CD4-positive, alpha-beta T cell treated with Interleukin-6 at 100 ng/mL for 8 hours (primary cell): ENCODE results near the gene SH3TC1.

Source experiments
- DNase-seq: peaks from one replicate; pipeline ENCODE4 v3.0.0-alpha.2; 2020; ENCODE audit warnings: mixed read lengths, low spot score

The SH3TC1 gene

DNA sequence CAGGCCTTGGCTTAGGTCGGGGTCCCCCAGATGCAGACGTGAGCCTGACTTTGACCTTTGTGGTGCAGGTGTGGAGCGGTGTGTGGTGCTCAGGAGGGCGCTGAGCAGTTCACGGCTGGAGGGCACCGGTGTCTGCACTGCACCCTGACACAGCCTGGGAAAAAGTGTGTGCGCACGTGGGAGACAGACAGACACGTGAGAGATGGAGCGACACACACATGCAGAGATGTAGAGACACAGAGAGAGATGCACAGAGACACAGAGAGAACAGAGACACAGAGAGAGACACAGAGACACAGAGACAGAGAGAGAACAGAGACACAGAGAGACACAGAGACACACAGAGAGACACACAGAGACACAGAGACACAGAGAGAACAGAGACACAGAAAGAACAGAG lies 64.3 kb downstream of the SH3TC1 start:
- no peak for DNase-seq

DNA sequence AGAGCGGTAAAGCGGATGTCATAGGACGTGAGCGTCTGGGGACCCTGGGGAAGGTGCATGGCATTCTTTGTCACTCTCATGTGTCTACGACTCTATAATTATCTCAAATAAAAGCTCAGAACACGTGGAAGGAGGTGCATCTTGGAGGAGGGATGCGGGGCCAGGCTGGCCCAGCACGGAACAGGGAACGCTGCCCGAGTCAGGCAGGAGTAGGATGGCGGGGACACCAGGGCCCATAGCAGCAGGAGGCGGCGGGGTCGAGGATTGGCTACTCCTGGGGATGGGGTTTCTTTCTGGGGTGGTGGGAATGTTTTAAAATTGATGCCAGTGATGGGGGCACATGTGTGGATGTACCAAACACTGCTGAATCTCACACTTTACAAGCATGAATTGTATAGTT lies 65.0 kb downstream of the SH3TC1 start:
- no peak for DNase-seq

GRCh38 chr4:8265171-8265929 lies 66.3 kb downstream of the SH3TC1 start:
- DNase-seq: no peak

GRCh38 chr4:8266088-8266487 lies 67.0 kb downstream of the SH3TC1 start:
- DNase-seq: no peak

GRCh38 chr4:8266508-8266907 lies 67.4 kb downstream of the SH3TC1 start:
- DNase-seq: no peak

- DNase-seq: no peak
Observed at GRCh38 chr4:8267077-8267476, 68.0 kb downstream of the SH3TC1 start.

GRCh38 chr4:8268211-8268610 lies 69.1 kb downstream of the SH3TC1 start:
- no peak for DNase-seq

DNA sequence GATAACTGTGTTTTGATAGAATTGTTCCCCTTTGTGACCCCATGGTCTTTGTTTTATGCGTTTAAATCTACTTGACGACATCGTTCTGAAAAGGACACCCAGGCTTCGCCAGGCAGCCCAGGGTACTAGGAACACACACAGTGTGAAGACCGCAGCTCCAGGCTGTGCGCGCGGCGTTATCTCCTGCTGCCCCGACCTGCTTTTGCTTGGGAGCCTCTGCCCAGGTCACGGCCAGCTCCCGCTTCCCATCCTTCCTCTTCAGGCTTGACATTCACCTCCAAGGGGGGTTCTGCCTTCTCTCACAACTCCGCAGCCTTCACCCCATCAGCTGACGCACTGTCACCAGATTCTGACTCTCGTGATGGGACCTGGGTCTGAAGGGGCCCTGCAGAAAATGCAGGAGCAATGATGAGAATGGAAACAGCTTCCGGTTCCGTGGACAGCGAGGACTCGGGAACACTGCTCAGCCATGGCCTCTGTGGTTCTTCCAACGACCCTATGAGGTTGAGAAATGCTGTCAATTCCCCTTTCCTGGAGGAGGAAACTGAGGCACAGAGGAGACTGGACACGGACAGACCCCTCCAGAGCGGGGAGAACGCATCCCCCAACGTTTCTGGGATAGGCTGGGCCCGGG lies 69.9 kb downstream of the SH3TC1 start:
- DNase-seq: no peak

- DNase-seq: no peak
Observed at GRCh38 chr4:8269535-8270417, 70.7 kb downstream of the SH3TC1 start, which contains the start of gene HTRA3. Gene HTRA3 (plus strand): TSS chr4:8269754. CDS start chr4:8269969, 215 bp downstream.

DNA sequence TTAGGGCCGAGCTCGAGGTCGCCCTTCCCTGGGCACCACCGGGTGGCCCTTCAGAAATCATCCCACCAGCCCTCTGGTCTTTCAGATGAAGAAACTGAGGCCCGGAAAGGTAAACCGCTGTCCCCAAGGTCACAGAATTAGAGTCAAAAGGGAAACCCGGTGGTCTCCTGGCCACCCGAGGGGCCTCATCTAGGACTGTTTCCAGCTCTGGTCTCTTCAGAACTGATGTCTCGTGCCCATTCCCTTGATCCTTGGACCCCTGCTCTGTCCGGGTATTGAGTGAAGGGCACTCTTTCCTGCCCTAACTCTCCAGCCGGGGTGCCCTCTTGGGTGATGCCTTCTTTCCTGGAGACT lies 71.3 kb downstream of the SH3TC1 start:
- DNase-seq: no peak

DNA sequence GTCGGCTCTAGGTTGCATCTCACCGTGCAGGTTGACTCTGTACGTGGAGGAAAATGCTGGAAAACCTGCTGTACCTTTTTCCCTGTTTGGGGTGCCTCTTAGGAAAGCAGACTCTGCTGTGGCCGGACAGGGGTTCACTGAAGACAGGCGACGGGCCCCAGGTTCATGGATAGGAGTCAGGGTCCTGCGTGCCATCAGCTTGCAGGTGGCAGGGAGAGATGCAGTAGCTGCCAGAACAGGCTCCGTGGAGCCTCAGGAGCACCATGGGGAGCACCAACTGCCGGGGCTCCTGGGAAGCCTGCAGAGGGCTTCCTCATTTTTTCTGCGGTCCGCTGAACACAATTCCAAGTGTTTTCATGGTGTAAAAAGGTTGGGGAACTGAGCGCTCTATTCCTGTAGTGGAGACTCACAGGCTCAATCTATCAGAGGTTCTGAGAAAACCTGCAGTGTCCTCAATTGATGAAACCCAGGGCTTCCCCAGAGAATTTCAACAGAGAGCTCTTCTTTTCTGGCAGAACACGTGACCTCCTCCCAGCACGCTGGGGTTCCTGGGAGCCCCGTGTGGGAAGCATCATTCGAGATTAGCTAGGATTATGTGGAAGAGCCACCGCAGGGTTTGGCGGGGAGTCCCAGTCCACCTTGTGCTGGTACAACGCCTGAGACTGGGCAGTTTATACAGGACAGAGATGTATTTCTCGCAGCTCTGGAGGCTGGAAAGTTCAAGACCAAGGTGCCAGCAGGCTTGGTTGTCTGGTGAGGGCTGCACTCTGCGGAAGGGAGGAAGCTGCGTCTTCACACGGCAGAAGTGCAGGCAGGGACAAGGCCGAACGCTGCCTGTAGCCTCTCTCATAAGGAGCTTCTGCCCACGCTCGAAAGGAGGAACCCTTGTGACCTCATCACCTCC lies 72.1 kb downstream of the SH3TC1 start:
- DNase-seq: no peak

- DNase-seq: no peak
Observed at GRCh38 chr4:8271821-8272220, 72.7 kb downstream of the SH3TC1 start.

DNA sequence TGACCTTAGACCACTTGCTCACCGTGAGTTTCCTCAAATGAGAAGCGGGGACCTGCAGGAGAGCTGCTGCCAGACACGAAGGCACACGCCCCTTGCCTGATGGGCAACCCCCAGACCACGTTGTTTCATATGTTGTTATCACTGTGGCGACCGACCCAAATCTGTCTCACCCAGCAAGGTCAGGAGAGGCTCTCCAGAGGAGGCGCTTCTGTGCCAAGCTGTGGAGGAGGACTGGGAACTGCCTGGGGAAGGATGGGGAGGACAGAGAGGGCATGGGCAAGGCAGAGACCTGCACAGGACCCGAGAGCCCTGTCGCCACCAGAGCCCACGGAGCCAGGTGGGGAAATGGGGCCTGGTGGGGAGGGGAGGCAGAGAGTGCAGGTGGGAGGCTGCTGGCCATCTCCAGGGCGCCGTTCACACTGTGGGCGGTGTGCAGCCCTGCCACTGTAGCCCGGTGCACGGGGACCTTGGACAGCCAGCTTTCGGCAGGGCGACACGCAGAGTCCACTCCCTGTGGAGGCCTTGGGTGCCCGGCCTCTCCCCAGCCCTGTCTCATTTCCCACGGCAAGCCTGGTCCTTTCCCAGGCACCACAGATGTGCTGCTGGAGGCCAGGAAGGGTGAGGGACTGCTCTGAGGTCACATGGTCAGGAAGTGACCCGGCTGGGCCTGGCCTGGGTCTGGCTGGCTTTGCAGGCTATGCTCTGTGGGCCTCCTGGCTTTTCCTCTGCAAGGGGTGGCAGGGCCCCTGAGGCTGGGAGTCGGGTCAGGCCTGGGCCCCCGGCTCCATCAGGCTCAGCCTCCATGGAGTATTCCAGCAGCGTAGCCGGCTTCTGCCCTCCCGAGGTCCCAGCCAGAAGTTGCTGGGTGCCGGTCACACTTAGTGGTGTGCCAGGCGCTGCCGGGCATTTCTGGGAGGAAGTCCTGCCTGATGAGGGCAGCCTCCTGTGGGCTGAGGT lies 73.7 kb downstream of the SH3TC1 start:
- DNase-seq: no peak

GRCh38 chr4:8273450-8273849 lies 74.4 kb downstream of the SH3TC1 start:
- no peak for DNase-seq

DNA sequence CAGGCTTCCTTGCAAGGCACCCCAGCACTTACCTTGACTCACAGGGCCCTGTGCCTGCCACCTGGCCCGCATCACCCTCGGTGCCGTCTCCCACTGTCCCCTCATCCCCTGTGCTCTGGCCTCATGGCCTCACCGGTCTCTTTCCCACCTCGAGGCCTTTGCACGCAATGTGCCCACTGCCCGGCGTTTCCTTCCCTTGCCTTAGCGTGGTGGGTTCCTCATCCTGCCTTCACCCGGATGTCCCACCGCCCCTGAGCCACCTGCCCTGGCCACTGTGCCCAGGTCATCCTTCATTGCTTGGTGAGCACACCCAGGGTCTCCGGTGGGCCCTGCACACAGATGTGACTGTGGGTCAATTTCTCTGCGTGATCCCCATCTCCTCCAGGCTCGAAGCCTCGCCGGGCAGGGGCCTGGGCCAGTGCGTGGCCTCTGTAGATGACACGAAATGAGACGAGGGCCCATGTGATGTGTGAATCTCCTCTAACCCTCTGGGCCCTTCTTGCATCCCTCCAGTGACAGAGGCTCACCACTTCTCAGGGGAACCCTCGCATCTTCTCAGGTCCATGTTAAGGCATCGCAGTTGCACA lies 75.1 kb downstream of the SH3TC1 start:
- DNase-seq: no peak

- DNase-seq: no peak
Observed at GRCh38 chr4:8274765-8275547, 75.9 kb downstream of the SH3TC1 start.

DNA sequence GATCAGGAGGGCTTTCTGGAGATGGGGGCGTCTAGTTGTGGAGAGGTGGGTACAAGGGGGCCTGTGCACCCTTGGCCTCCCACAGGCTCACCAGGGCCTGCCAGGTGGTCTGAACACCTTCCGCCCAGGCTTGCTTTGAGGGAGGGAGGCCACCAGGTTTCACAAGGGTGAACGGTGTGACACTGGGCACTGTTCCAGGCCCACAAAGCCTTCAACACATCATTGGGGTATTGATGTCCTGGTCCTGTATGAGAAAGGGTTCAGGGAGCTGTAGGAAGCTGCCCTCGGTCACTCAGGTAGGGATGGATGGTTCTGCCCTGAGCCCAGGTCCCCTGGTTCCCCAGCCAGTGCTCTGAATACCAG lies 76.4 kb downstream of the SH3TC1 start:
- DNase-seq: no peak

- DNase-seq: no peak
Observed at GRCh38 chr4:8276358-8277240, 77.5 kb downstream of the SH3TC1 start.
